Tibial artery (tissue), 4 donors: Measurements from ENCODE around the gene SFI1.
"Not testable (repeated sequence)": the region's sequence is repeated elsewhere in the genome, so short reads cannot be mapped to it uniquely, and the experiment has no call there.

Experiments used
- DNase-seq, 2 donors: peaks; one replicate each; pipeline ENCODE4 v3.0.0-alpha.2; 2019
- H3K27ac ChIP-seq, 2 donors: fragments of 200-600 bp; sonication (generic) in 1 of 2; 1 replicate in 1 of 2; 2 replicates in 1 of 2; pipeline ENCODE4 v1.5.1; 2018 to 2019; ENCODE audit warnings: mild to moderate bottlenecking in 1 of 2
- H3K27me3 ChIP-seq, 2 donors: fragments of 200-600 bp; sonication (generic) in 1 of 2; one replicate each; pipeline versions ENCODE4 v1.5.1 to v1.6.0; 2016 to 2019
- H3K36me3 ChIP-seq, 3 donors: fragments of 200-600 bp; sonication (generic) in 2 of 3; one replicate each; pipeline ENCODE4 v1.5.1; 2016 to 2019; ENCODE audit warnings: mild to moderate bottlenecking in 2 of 3
- H3K4me1 ChIP-seq, 4 donors: fragments of 200-600 bp; sonication (generic) in 2 of 4; 1 replicate in 3 of 4; 2 replicates in 1 of 4; pipeline ENCODE4 v1.5.1; 2016 to 2019
- H3K4me3 ChIP-seq, 2 donors: fragments of 200-600 bp; sonication (generic) in 1 of 2; 1 replicate in 1 of 2; 2 replicates in 1 of 2; pipeline ENCODE4 v1.5.1; 2018 to 2019; ENCODE audit warnings: mild to moderate bottlenecking in 2 of 2
- H3K9me3 ChIP-seq, 3 donors: fragments of 200-600 bp; sonication (generic) in 1 of 3; one replicate each; pipeline ENCODE4 v1.5.1; 2016 to 2019
- CTCF ChIP-seq, 2 experiments: fragments of 200-600 bp in 1 of 2; fragments of 450-650 bp in 1 of 2; IDR thresholded peaks; one replicate each; pipeline ENCODE4 v1.5.1; 2017 to 2019; ENCODE audit warnings: antibody characterized with exemption in 2 of 2, mild to moderate bottlenecking in 1 of 2, moderate library complexity in 1 of 2
- intact Hi-C: fragments of 100-400 bp; cut with DNase I; formaldehyde crosslinking; loops from one replicate; pipeline ENCODE4 v1.15.0; 2023; ENCODE audit warnings: low total_unique reads

The SFI1 gene

GRCh38 chr22:31586137-31586920 is 90.0 kb downstream of the SFI1 start:
- peaks cover 0 to 30% (median 0%) of the 10 kb centered on the region in 4 donors for H3K4me1 ChIP-seq
- H3K4me3 ChIP-seq = no peak overlapping the region
- no peak for TF ChIP-seq CTCF (IDR thresholded peaks at IDR 0.05)
- H3K9me3 ChIP-seq = no peaks in the 10 kb centered on the region
- peak overlapping the region in 1 of 2 donors; percentile 22 for H3K27ac ChIP-seq
- no peaks in the 10 kb centered on the region for H3K27me3 ChIP-seq
- no peak for DNase-seq
- peaks cover 30 to 58% (median 38%) of the 10 kb centered on the region in 3 donors for H3K36me3 ChIP-seq
- intact Hi-C loops = no loop called here

GRCh38 chr22:31588970-31589675 is 92.8 kb downstream of the SFI1 start:
- no peak for TF ChIP-seq CTCF (IDR thresholded peaks at IDR 0.05)
- intact Hi-C loops = no loop called here
- Histone ChIP-seq H3K27me3 (no peaks in the 10 kb centered on the region), H3K4me1 (peaks cover 0 to 24% (median 0%) of the 10 kb centered on the region in 4 donors), H3K36me3 (peaks cover 30 to 50% (median 34%) of the 10 kb centered on the region in 3 donors), H3K9me3 (no peaks in the 10 kb centered on the region), H3K27ac (no peak overlapping the region), H3K4me3 (no peak overlapping the region)
- no peak for DNase-seq

- H3K4me1 ChIP-seq = peaks cover 0 to 14% (median 0%) of the 10 kb centered on the region in 4 donors
- H3K27ac ChIP-seq, DNase-seq, H3K9me3 ChIP-seq, H3K27me3 ChIP-seq, H3K4me3 ChIP-seq, intact Hi-C loops: not testable (repeated sequence)
- peaks cover 30 to 40% (median 31%) of the 10 kb centered on the region in 3 donors for H3K36me3 ChIP-seq
Measured at GRCh38 chr22:31590161-31590560, 93.8 kb downstream of the SFI1 start.

- intact Hi-C loops = no loop called here
- Histone ChIP-seq H3K27ac (no peak overlapping the region), H3K4me1 (no peaks in the 10 kb centered on the region), H3K9me3 (no peaks in the 10 kb centered on the region), H3K4me3 (no peak overlapping the region), H3K36me3 (no peaks in the 10 kb centered on the region), H3K27me3 (no peaks in the 10 kb centered on the region)
- DNase-seq = no peak
- TF ChIP-seq CTCF (IDR thresholded peaks at IDR 0.05) = no peak
Measured at GRCh38 chr22:31595271-31595670, 98.9 kb downstream of the SFI1 start.

- H3K27ac ChIP-seq = peak overlapping the region; percentile 19 to 52
- peaks cover 0 to 48% (median 7%) of the 10 kb centered on the region in 3 donors for H3K36me3 ChIP-seq
- peaks cover 0 to 10% (median 1%) of the 10 kb centered on the region in 4 donors for H3K4me1 ChIP-seq
- DNase-seq = no peak
- intact Hi-C loops = no loop called here
- H3K27me3 ChIP-seq = no peaks in the 10 kb centered on the region
- no peak overlapping the region for H3K4me3 ChIP-seq
- no peak for TF ChIP-seq CTCF (IDR thresholded peaks at IDR 0.05)
- no peaks in the 10 kb centered on the region for H3K9me3 ChIP-seq
Measured at GRCh38 chr22:31602259-31602952, 106.1 kb downstream of the SFI1 start.
